Stimulated activated CD4-positive, alpha-beta T cell treated with anti-CD3 and anti-CD28 coated beads, Interleukin-1b, Interleukin-23, amount 100 ng/mL, for 24 hours (primary cell): ENCODE measurements around the gene CDK5RAP2.

ENCODE experiments used
- DNase-seq, 4 experiments: peaks; one replicate each; pipeline ENCODE4 v3.0.0-alpha.2; 2020; ENCODE audit warnings: low read depth in 4 of 4, low spot score in 1 of 4

CDK5RAP2 gene

GRCh38 chr9:120360510-120360909 lies 219.5 kb downstream of the CDK5RAP2 start:
- no peak for DNase-seq

- DNase-seq, result no peak
These were observed 219.9 kb downstream of the CDK5RAP2 start for GRCh38 chr9:120360046-120360445.

GRCh38 chr9:120358877-120359276 lies 221.1 kb downstream of the CDK5RAP2 start:
- no peak for DNase-seq

GRCh38 chr9:120353506-120353905 lies 226.5 kb downstream of the CDK5RAP2 start:
- no peak for DNase-seq

GRCh38 chr9:120351106-120351505 lies 228.9 kb downstream of the CDK5RAP2 start:
- DNase-seq, result no peak

- no peak for DNase-seq
These were observed 229.4 kb downstream of the CDK5RAP2 start for GRCh38 chr9:120350596-120350995.

GRCh38 chr9:120348951-120349429 lies 231.0 kb downstream of the CDK5RAP2 start:
- no peak for DNase-seq

GRCh38 chr9:120345379-120345778 lies 234.6 kb downstream of the CDK5RAP2 start:
- no peak for DNase-seq

GRCh38 chr9:120344230-120344629 lies 235.7 kb downstream of the CDK5RAP2 start:
- DNase-seq, result no peak

GRCh38 chr9:120343416-120343815 lies 236.6 kb downstream of the CDK5RAP2 start:
- no peak for DNase-seq
